ENCODE measurements around the gene CCSER1.
"Not testable (repeated sequence)": the region's sequence is repeated elsewhere in the genome, so short reads cannot be mapped to it uniquely, and the experiment has no call there.

The CCSER1 gene

DNA sequence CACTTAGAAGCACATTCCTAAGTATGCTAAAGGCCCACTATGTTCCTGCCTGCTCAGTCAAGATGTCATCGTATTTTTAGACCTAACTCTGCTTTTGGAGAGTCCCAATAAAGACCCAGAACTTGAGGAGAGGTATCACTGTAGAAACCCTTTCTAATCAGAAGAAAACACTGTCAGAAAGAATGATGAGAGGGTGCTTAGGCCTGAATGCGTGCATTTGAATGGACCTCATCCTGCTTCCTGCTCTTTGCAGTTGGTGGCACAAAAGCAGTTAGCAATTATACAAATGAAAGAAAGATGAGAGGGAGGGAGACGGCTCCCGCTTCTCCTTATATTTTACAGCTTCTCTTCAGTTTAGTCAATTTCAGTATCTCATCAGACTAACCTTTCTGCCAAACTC, 987.2 kb downstream of the CCSER1 start:
- H3K4me3 Mint-ChIP-seq: no peak overlapping the region
- peaks cover 4% of the 10 kb centered on the region for H3K36me3 Mint-ChIP-seq (ENCODE audit: insufficient read depth)
- peaks cover 5% of the 10 kb centered on the region for H3K9me3 Mint-ChIP-seq

DNA sequence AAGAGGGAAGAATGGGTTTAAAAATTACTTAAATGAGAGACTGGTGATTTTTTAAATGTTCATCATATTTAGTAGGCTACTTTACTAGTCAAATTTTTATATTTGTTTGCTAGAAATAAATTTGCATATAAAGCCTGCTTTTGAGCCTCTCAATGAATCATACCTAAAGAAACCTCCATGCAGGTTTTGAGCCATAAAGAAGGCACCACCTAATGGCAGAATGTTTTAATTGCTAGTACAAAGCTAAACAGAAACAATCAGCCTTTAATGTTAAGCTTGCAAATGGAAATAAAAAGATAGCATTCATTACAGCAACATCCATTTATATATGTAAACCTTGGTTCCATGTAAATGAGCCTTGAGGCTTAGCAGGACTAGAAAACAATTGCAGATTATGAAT, 989.7 kb downstream of the CCSER1 start:
- no peak overlapping the region for H3K4me3 Mint-ChIP-seq
- H3K27ac Mint-ChIP-seq (ENCODE audit: low read depth): no peak overlapping the region
- DNase-seq (ENCODE audit: low spot score in 2 of 2): no peak
- H3K36me3 Mint-ChIP-seq (ENCODE audit: insufficient read depth): peaks cover 4% of the 10 kb centered on the region
- no peaks in the 10 kb centered on the region for H3K27me3 Mint-ChIP-seq
- H3K4me1 Mint-ChIP-seq: no peaks in the 10 kb centered on the region
- ATAC-seq (replicated peaks; ENCODE audit: extremely low read depth, poor library complexity, severe bottlenecking): no peak
- peaks cover 5% of the 10 kb centered on the region for H3K9me3 Mint-ChIP-seq

More for the DNA sequence above, 987.2 kb downstream of the CCSER1 start:
- no peak for ATAC-seq (replicated peaks; ENCODE audit: extremely low read depth, poor library complexity, severe bottlenecking)
- no peak for DNase-seq (ENCODE audit: low spot score in 2 of 2)
- no peaks in the 10 kb centered on the region for H3K4me1 Mint-ChIP-seq
- no peaks in the 10 kb centered on the region for H3K27me3 Mint-ChIP-seq
- H3K27ac Mint-ChIP-seq (ENCODE audit: low read depth): no peak overlapping the region

DNA sequence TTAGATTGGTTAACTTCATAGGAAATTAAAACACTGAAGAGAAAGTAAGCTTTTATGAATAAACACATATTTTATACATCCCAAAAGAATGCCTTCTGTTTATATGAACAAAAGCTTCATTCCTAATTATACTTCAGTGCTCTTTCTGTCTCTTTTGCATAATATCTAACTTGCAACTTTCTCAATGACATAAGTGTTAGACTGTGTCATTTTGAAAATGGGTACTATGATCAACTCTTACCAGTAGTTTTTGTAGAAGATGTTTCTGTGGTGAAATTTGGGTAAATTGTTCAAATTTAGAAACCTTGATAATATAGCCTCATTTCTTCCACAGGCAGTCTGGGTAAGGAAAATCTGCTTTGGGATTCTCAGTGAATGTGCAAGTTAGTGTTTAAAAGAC, 991.4 kb downstream of the CCSER1 start:
- peaks cover 4% of the 10 kb centered on the region for H3K36me3 Mint-ChIP-seq (ENCODE audit: insufficient read depth)
- ATAC-seq (replicated peaks; ENCODE audit: extremely low read depth, poor library complexity, severe bottlenecking) (no peak), DNase-seq (ENCODE audit: low spot score in 2 of 2) (no peak)
- H3K4me3 Mint-ChIP-seq: no peak overlapping the region
- H3K4me1 Mint-ChIP-seq: no peaks in the 10 kb centered on the region
- H3K9me3 Mint-ChIP-seq: no peaks in the 10 kb centered on the region
- H3K27ac Mint-ChIP-seq (ENCODE audit: low read depth): no peak overlapping the region
- no peaks in the 10 kb centered on the region for H3K27me3 Mint-ChIP-seq

DNA sequence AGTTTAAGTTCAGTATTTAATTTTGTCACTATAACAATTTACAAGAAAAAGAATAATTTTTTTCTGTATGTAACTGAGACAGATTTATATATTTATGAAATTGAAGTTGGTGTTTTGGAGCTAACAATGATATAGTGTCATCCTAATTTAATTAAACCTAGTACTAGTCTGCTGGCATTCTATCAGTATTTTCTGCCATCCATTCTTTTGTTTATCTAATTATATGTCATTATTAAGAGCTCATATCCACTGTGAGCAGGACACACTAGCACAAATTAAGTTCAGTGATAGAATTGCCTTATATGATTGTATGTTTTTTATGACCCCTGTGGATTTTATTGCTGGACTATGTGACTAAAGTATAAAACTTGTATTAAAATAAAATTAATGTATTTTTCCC, 996.5 kb downstream of the CCSER1 start:
- Mint-ChIP-seq H3K27me3 (no peaks in the 10 kb centered on the region), H3K4me3 (no peak overlapping the region), H3K4me1 (no peaks in the 10 kb centered on the region), H3K36me3 (ENCODE audit: insufficient read depth) (no peaks in the 10 kb centered on the region), H3K27ac (ENCODE audit: low read depth) (no peak overlapping the region), H3K9me3 (peaks cover 9% of the 10 kb centered on the region)
- ATAC-seq (replicated peaks; ENCODE audit: extremely low read depth, poor library complexity, severe bottlenecking) (no peak), DNase-seq (ENCODE audit: low spot score in 2 of 2) (no peak)

DNA sequence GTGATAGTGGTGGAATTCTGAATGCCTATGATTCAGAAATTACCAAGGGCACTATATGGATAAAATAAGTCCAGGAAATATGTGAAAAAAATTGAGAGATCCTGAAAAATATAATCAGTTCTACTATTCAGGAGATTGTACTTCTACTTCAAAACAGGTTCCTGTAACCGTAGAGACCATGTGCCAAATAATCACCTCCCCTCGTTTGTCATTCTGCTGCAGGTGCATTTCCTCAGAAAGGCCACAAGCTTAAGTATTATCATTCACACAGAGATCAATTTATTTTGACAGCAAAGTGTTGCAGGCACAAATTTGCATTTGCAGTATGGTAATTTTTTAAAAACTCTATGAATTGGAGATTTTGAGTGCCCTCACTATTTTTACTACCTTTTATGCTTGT, 1000.0 kb downstream of the CCSER1 start:
- H3K9me3 Mint-ChIP-seq: peaks cover 9% of the 10 kb centered on the region
- no peak for DNase-seq (ENCODE audit: low spot score in 2 of 2)

DNA sequence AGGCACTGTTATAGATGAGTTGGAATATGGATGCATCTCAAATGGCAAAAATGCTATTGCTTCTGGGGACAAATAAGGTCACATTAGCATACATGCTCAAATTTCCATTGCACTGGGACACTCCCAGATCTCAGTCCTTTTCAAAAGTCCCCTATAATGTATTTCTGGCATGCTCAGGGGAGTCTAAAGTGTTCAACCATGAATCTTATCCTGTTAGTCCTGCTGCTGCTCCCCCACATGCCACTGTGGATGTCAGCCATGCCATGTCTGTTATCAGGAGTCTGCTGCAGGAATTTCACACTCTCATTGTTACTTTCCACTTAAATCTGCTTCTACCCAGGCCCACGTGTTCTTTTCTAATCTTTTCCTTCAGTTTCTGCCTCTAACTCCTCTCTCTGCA, 1000.6 kb downstream of the CCSER1 start:
- Mint-ChIP-seq H3K4me3 (no peak overlapping the region), H3K36me3 (ENCODE audit: insufficient read depth) (no peaks in the 10 kb centered on the region), H3K4me1 (no peaks in the 10 kb centered on the region), H3K9me3 (peaks cover 9% of the 10 kb centered on the region), H3K27ac (ENCODE audit: low read depth) (no peak overlapping the region), H3K27me3 (no peaks in the 10 kb centered on the region)
- DNase-seq (ENCODE audit: low spot score in 2 of 2) (no peak), ATAC-seq (replicated peaks; ENCODE audit: extremely low read depth, poor library complexity, severe bottlenecking) (no peak)

More for the DNA sequence above, 1000.0 kb downstream of the CCSER1 start:
- H3K27me3 Mint-ChIP-seq: no peaks in the 10 kb centered on the region
- H3K4me3 Mint-ChIP-seq: no peak overlapping the region
- ATAC-seq (replicated peaks; ENCODE audit: extremely low read depth, poor library complexity, severe bottlenecking): no peak
- no peaks in the 10 kb centered on the region for H3K36me3 Mint-ChIP-seq (ENCODE audit: insufficient read depth)
- no peak overlapping the region for H3K27ac Mint-ChIP-seq (ENCODE audit: low read depth)
- H3K4me1 Mint-ChIP-seq: no peaks in the 10 kb centered on the region

DNA sequence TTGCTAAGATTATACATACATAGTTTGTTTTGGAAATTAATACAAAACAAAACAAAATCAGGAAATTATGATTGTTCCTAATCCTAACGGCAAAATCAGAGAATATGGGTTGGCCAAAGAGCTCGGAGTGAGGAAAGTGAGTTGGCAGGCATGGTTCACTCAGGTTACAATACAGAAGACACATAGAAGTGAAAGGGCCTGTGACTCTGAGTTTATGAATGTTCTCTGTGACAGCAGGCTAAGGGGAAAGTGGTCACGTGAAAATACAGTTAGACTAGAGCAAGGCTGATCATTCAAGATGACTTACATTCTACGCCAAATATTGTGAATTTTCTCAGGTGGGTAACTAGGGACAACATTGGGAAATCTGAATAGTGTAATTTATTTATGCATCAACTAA, 1001.3 kb downstream of the CCSER1 start:
- DNase-seq (ENCODE audit: low spot score in 2 of 2) (no peak), ATAC-seq (replicated peaks; ENCODE audit: extremely low read depth, poor library complexity, severe bottlenecking) (no peak)
- Mint-ChIP-seq H3K27ac (ENCODE audit: low read depth) (no peak overlapping the region), H3K9me3 (peaks cover 15% of the 10 kb centered on the region), H3K36me3 (ENCODE audit: insufficient read depth) (no peaks in the 10 kb centered on the region), H3K27me3 (no peaks in the 10 kb centered on the region), H3K4me3 (no peak overlapping the region), H3K4me1 (no peaks in the 10 kb centered on the region)

DNA sequence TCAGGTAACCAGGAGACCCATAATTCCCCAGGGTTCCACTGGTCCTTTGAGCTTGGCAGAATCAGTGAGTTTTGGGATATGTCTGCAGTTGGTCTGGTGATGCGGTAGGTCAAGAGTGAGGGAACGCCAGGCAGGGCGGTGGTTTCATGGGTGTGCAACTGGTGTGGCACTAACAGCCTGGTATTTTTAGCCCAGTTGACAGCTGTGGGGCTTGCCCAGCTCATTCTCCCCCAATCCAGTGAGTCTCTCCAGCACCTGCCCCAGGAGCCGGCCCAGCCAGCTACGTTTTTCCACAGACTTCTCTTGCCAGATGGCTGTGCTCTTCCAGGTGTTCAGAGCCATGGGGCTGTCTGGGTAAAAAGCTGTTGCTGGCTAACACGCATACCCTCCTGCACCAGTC, 1019.9 kb downstream of the CCSER1 start:
- Mint-ChIP-seq H3K9me3 (peaks cover 38% of the 10 kb centered on the region), H3K36me3 (ENCODE audit: insufficient read depth) (no peaks in the 10 kb centered on the region), H3K27me3 (no peaks in the 10 kb centered on the region), H3K27ac (ENCODE audit: low read depth) (no peak overlapping the region), H3K4me1 (no peaks in the 10 kb centered on the region), H3K4me3 (no peak overlapping the region)
- DNase-seq (ENCODE audit: low spot score in 2 of 2) (no peak), ATAC-seq (replicated peaks; ENCODE audit: extremely low read depth, poor library complexity, severe bottlenecking) (no peak)

DNA sequence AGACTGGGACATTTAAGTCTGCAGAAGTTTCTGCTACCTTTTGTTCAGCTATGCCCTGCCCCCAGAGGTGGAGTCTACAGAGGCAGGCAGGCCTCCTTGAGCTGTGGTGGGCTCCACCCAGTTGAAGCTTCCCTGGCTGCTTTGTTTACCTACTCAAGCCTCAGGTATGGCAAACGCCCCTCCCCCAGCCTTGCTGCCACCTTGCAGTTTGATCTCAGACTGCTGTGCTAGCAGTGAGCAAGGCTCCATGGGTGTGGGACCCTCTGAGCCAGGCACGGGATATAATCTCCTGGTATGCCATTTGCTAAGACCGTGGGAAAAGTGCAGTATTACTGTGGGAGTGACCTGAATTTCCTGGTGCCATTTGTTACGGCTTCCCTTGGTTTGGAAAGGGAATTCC, 1026.8 kb downstream of the CCSER1 start:
- not testable (repeated sequence) for H3K4me3 Mint-ChIP-seq; H3K27me3 Mint-ChIP-seq; H3K36me3 Mint-ChIP-seq (ENCODE audit: insufficient read depth); ATAC-seq (replicated peaks; ENCODE audit: extremely low read depth, poor library complexity, severe bottlenecking); H3K27ac Mint-ChIP-seq (ENCODE audit: low read depth); H3K4me1 Mint-ChIP-seq; DNase-seq (ENCODE audit: low spot score in 2 of 2)
- peaks cover 38% of the 10 kb centered on the region for H3K9me3 Mint-ChIP-seq

DNA sequence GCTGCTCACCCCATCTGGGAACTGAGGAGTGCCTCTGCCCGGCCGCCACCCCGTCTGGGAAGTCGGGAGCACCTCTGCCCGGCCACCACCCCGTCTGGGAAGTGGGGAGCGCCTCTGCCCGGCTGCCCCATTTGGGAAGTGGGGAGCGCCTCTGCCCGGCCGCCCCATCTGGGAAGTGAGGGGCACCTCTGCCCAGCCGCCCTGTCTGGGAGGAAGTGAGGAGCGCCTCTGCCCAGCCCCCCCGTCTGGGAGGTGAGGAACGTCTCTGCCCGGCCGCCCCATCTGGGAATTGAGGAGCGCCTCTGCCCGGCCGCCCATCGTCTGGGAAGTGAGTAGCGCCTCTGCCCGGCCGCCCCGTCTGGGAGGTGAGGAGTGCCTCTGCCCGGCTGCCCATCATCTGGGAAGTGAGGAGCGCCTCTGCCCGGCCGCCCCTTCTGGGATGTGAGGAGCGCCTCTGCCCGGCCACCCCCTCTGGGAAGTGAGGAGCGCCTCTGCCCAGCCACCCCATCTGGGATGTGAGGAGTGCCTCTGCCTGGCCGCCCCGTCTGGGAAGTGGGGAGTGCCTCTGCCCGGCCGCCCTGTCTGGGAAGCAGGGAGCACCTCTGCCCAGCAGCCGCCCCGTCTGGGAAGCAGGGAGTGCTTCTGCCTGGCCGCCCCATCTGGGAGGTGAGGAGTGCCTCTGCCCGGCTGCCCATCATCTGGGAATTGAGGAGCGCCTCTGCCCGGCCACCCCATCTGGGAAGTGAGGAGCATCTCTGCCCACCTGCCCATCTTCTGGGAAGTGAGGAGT, 1040.9 kb downstream of the CCSER1 start:
- DNase-seq (ENCODE audit: low spot score in 2 of 2); H3K27ac Mint-ChIP-seq (ENCODE audit: low read depth); ATAC-seq (replicated peaks; ENCODE audit: extremely low read depth, poor library complexity, severe bottlenecking); H3K4me3 Mint-ChIP-seq; H3K27me3 Mint-ChIP-seq; H3K36me3 Mint-ChIP-seq (ENCODE audit: insufficient read depth); H3K4me1 Mint-ChIP-seq: not testable (repeated sequence)
- H3K9me3 Mint-ChIP-seq: peaks cover 24% of the 10 kb centered on the region

DNA sequence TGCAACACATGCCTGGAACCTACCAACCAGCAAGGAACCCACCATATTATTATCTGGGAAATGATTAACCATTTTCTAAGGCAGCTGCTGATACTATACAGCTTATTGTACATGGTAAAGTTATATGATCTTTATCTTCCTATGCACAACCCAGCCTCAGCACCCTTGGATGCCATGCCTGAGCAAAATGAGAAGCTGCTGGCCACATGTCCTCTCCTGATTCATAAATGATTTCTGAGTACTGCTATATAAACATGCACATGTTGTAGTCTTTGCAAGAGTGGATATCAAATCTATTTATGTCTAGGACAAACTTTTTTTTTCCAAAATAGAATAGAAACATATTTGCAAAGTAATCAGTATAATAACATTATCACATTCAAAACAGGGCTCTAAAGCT, 1043.6 kb downstream of the CCSER1 start:
- no peaks in the 10 kb centered on the region for H3K36me3 Mint-ChIP-seq (ENCODE audit: insufficient read depth)
- H3K27ac Mint-ChIP-seq (ENCODE audit: low read depth): no peak overlapping the region
- H3K4me3 Mint-ChIP-seq: no peak overlapping the region
- no peaks in the 10 kb centered on the region for H3K4me1 Mint-ChIP-seq
- H3K9me3 Mint-ChIP-seq: peaks cover 10% of the 10 kb centered on the region
- DNase-seq (ENCODE audit: low spot score in 2 of 2) (no peak), ATAC-seq (replicated peaks; ENCODE audit: extremely low read depth, poor library complexity, severe bottlenecking) (no peak)
- H3K27me3 Mint-ChIP-seq: no peaks in the 10 kb centered on the region

DNA sequence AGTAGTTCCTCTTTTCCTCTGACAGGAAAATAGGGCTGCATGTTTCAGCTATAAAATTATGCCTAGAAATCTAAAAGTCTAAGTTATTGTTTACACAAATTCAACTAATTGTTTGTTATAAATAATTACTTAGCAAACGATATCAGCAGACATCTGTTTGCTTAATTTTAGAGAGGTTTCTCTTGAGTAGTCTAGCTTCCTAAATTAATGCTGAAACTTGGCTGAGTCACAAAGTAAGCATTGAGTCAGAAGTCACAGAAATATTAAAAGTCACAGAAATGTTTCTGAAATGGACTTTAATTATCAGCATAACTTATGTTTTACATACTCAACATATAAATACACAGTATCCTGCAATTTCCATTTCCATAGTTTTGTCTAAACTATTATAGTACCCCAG, 1044.0 kb downstream of the CCSER1 start:
- Mint-ChIP-seq H3K4me1 (no peaks in the 10 kb centered on the region), H3K27me3 (no peaks in the 10 kb centered on the region), H3K36me3 (ENCODE audit: insufficient read depth) (no peaks in the 10 kb centered on the region), H3K9me3 (peaks cover 10% of the 10 kb centered on the region), H3K27ac (ENCODE audit: low read depth) (no peak overlapping the region), H3K4me3 (no peak overlapping the region)
- ATAC-seq (replicated peaks; ENCODE audit: extremely low read depth, poor library complexity, severe bottlenecking): no peak
- no peak for DNase-seq (ENCODE audit: low spot score in 2 of 2)

DNA sequence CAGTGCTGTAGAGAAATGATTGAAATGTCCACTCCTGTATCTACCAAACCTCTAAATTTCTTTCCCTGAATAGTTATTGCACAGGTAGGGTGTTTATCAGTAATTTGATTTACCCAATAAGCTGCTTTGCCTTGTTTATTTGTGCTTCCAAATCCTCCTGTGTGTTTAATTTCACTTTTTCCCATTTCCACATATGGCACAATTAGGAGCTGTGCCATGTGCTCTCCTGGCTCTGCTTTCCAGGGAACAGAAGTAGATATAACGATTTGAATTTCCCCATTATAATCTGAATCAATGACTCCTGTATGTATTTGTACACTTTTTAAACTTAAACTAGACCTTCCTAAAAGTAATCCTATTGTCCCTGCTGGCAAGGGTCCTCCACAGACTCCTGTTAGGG, 1057.9 kb downstream of the CCSER1 start:
- H3K36me3 Mint-ChIP-seq (ENCODE audit: insufficient read depth); DNase-seq (ENCODE audit: low spot score in 2 of 2); H3K27me3 Mint-ChIP-seq; H3K4me3 Mint-ChIP-seq; H3K4me1 Mint-ChIP-seq; ATAC-seq (replicated peaks; ENCODE audit: extremely low read depth, poor library complexity, severe bottlenecking); H3K27ac Mint-ChIP-seq (ENCODE audit: low read depth): not testable (repeated sequence)
- H3K9me3 Mint-ChIP-seq: peaks cover 18% of the 10 kb centered on the region
